PFSK-1 (cell line): ENCODE data around the gene IER3.

Experiments
- FOXP2 ChIP-seq: optimal IDR thresholded peaks from 2 replicates; pipeline ENCODE3; 2011; ENCODE audit warnings: borderline replicate concordance, control low read depth, inconsistent platforms; ENCODE audit not compliant: insufficient read depth; ENCODE audit errors: extremely low read length, extremely low read depth
- POLR2AphosphoS5 ChIP-seq: IDR thresholded peaks from 2 replicates; pipeline ENCODE4 v1.6.1; 2012; ENCODE audit warnings: low read depth, mild to moderate bottlenecking, control low read depth, low read length, moderate library complexity
- SIN3A ChIP-seq: IDR thresholded peaks from 2 replicates; pipeline ENCODE4 v1.6.1; 2012; ENCODE audit warnings: mild to moderate bottlenecking, low read length, moderate library complexity, borderline replicate concordance; ENCODE audit not compliant: insufficient read depth
- TAF1 ChIP-seq: IDR thresholded peaks from 2 replicates; pipeline ENCODE4 v1.6.1; 2012; ENCODE audit warnings: low read length, control low read depth, borderline replicate concordance; ENCODE audit not compliant: insufficient read depth
- TF ChIP-seq, protein P1 (sequence below), 2 experiments: IDR thresholded peaks; 2 replicates each; pipeline versions ENCODE4 v1.6.1 to v1.8.0; 2011 to 2012; ENCODE audit warnings: low read depth in 2 of 2, low read length in 2 of 2, control low read depth in 1 of 2, inconsistent platforms in 1 of 2, mild to moderate bottlenecking in 1 of 2, moderate library complexity in 1 of 2; ENCODE audit not compliant: insufficient read depth in 1 of 2

DNA sequence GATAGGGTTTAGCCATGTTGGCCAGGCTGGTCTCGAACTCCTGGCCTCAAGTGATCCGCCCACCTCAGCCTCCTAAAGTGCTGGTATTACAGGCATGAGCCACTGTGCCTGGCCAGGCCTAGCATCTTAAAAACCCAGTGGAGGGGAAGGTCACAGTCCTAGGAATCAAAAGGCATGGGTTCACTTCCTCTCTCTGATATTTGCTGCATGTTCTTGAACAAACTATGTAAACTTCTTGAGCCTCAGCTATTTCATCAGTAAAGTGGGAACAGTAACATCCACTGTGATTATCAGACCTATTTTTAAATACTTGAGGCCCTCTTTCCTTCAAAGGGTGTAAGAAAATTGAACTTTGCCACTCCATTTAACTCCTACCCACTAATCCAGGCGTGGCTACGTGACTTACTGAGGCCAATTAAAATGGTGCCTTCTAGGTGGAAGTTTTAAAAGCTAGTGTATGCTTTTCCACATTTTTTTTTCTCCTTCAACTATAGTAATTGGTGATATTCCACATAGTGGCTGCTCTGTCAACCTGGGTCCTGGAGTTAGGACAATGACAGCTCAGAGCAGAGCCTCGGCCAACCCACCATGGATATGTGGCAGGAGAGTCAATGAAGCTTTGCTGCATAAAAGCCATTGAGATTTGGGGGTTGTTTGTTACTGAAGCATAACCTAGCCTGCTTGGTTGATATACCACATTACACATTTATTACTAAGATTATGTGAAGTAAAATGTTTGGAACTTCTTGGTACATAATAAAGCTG lies 32.2 kb upstream of the IER3 start:
- no peak for TF ChIP-seq POLR2AphosphoS5
- no peak for TF ChIP-seq TAF1
- TF ChIP-seq, protein P1, sequence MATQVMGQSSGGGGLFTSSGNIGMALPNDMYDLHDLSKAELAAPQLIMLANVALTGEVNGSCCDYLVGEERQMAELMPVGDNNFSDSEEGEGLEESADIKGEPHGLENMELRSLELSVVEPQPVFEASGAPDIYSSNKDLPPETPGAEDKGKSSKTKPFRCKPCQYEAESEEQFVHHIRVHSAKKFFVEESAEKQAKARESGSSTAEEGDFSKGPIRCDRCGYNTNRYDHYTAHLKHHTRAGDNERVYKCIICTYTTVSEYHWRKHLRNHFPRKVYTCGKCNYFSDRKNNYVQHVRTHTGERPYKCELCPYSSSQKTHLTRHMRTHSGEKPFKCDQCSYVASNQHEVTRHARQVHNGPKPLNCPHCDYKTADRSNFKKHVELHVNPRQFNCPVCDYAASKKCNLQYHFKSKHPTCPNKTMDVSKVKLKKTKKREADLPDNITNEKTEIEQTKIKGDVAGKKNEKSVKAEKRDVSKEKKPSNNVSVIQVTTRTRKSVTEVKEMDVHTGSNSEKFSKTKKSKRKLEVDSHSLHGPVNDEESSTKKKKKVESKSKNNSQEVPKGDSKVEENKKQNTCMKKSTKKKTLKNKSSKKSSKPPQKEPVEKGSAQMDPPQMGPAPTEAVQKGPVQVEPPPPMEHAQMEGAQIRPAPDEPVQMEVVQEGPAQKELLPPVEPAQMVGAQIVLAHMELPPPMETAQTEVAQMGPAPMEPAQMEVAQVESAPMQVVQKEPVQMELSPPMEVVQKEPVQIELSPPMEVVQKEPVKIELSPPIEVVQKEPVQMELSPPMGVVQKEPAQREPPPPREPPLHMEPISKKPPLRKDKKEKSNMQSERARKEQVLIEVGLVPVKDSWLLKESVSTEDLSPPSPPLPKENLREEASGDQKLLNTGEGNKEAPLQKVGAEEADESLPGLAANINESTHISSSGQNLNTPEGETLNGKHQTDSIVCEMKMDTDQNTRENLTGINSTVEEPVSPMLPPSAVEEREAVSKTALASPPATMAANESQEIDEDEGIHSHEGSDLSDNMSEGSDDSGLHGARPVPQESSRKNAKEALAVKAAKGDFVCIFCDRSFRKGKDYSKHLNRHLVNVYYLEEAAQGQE (IDR thresholded peaks at IDR 0.05; ENCODE audit: insufficient read depth in 1 of 2, low read depth in 2 of 2, low read length in 2 of 2): no peak
- TF ChIP-seq SIN3A: no peak
- no peak for TF ChIP-seq FOXP2
